Stomach (tissue), 9 donors: ENCODE results near the gene TOP2A. TPM values are rescaled to one million over a fixed set of nuclear protein-coding genes. Genes with fewer than 3 reads are reported as not detected.
"Not testable (repeated sequence)": the region's sequence is repeated elsewhere in the genome, so short reads cannot be mapped to it uniquely, and the experiment has no call there.

Experiments used
- DNase-seq, 2 donors: peaks; one replicate each; pipeline versions ENCODE4 v3.0.0 to v3.0.0-alpha.2; 2013 to 2019
- H3K27ac ChIP-seq, 5 donors: fragments of 200-600 bp in 4 of 5; sonication (generic) in 4 of 5; one replicate each; pipeline ENCODE4 v1.5.1; 2013 to 2019; ENCODE audit warnings: mild to moderate bottlenecking in 1 of 5, moderate library complexity in 1 of 5
- H3K27me3 ChIP-seq, 3 donors: fragments of 200-600 bp; sonication (generic); one replicate each; pipeline ENCODE4 v1.5.1; 2017 to 2019; ENCODE audit warnings: mixed run types in 1 of 3
- H3K36me3 ChIP-seq, 4 donors: fragments of 200-600 bp; sonication (generic); 1 replicate in 3 of 4; 2 replicates in 1 of 4; pipeline ENCODE4 v1.5.1; 2016 to 2019
- H3K4me1 ChIP-seq, 4 donors: fragments of 200-600 bp; sonication (generic); one replicate each; pipeline ENCODE4 v1.5.1; 2016 to 2019
- H3K4me3 ChIP-seq, 4 donors: fragments of 200-600 bp; sonication (generic) in 3 of 4; one replicate each; pipeline ENCODE4 v1.5.1; 2016 to 2019; ENCODE audit warnings: mild to moderate bottlenecking in 1 of 4
- H3K9me3 ChIP-seq, 4 donors: fragments of 200-600 bp; sonication (generic); one replicate each; pipeline ENCODE4 v1.5.1; 2016 to 2019
- EP300 ChIP-seq: sonication (generic); formaldehyde crosslinking; IDR thresholded peaks from one replicate; pipeline ENCODE4 v1.6.1; 2017; ENCODE audit warnings: antibody characterized with exemption
- POLR2A ChIP-seq, 4 donors: fragments of 450-650 bp; IDR thresholded peaks; one replicate each; pipeline ENCODE4 v1.6.1; 2016; ENCODE audit warnings: antibody characterized with exemption in 4 of 4, control low read depth in 2 of 4, mild to moderate bottlenecking in 1 of 4, moderate library complexity in 1 of 4
- POLR2AphosphoS5 ChIP-seq, 3 donors: sonication (generic); formaldehyde crosslinking; IDR thresholded peaks; one replicate each; pipeline ENCODE4 v1.6.1; 2016; ENCODE audit warnings: antibody characterized with exemption in 3 of 3
- whole genome bisulfite sequencing, 5 donors: extraction: QIAGEN DNeasy Blood & Tissue Kit in 3 of 5; methylation state at CpG; one replicate each; pipeline versions ENCODE4 v1.1.5 to v1.1.7; 2013 to 2018; 5-methylcytosine and 5-hydroxymethylcytosine counted together
- intact Hi-C: fragments of 100-400 bp; cut with DNase I; formaldehyde crosslinking; loops from one replicate; pipeline ENCODE4 v1.15.1; 2023; ENCODE audit warnings: low total_unique reads
- polyA plus RNA-seq, 3 donors: library from polyadenylated mRNA; stranded (reverse); fragments of 200-250 nt; gene quantifications; one replicate each; pipeline ENCODE4 v1.2.3, GENCODE V29; 2013
- total RNA-seq, 5 donors: library from RNA; depleted of rRNA; stranded (reverse); fragments of >200 nt; gene quantifications; one replicate each; pipeline versions ENCODE4 v1.1.0 to v1.2.3, GENCODE V29; 2014 to 2016
- TF ChIP-seq, protein P1 (sequence below), 7 experiments: fragments of 450-650 bp in 4 of 7; fragments of 200-600 bp in 3 of 7; sonication (generic) in 3 of 7; IDR thresholded peaks; one replicate each; pipeline ENCODE4 v1.5.1; 2016 to 2019; ENCODE audit warnings: antibody characterized with exemption in 7 of 7, control low read depth in 2 of 7, mild to moderate bottlenecking in 1 of 7
- donor health status: healthy with polysubstance abuse.
- donor health status: Bipolar disorder and iron deficiency.
- donor health status: healthy.

The TOP2A gene
- total and polyA plus RNA-seq, 8 donors: 1.2 to 129 (median 13.2) TPM

DNA sequence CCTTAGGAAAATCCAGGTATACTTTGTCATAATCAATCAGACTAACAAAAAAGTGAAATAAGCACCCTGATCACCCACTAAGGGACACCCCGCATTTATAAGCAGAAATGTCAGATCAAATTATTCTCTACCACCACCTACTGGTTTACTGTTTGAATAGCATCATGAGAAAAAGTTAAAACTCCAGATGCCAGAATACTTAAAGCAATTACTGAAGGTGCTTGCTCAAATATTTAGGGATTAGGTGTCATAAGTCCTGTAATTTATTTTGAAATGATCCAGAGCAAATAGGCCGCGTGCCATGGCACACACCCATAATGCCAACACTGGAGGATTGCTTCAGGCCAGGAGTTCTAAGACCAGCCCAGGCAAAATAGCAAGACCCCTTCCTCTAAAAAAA lies 2.3 kb downstream of the TOP2A start:
- peaks cover 4 to 47% (median 19%) of the 10 kb centered on the region in 4 donors for H3K4me1 ChIP-seq
- H3K27ac ChIP-seq: no peak overlapping the region
- DNase-seq: peak in 1 of 2 donors; percentile 49
- H3K4me3 ChIP-seq: no peak overlapping the region
- intact Hi-C loops: loop anchor here (10.0 kb wide), 1 partner anchor 121 kb away; no protein-coding TSS in a partner anchor
- no peaks in the 10 kb centered on the region for H3K27me3 ChIP-seq
- H3K36me3 ChIP-seq: no peaks in the 10 kb centered on the region
- H3K9me3 ChIP-seq: no peaks in the 10 kb centered on the region
- TF ChIP-seq, protein P1, sequence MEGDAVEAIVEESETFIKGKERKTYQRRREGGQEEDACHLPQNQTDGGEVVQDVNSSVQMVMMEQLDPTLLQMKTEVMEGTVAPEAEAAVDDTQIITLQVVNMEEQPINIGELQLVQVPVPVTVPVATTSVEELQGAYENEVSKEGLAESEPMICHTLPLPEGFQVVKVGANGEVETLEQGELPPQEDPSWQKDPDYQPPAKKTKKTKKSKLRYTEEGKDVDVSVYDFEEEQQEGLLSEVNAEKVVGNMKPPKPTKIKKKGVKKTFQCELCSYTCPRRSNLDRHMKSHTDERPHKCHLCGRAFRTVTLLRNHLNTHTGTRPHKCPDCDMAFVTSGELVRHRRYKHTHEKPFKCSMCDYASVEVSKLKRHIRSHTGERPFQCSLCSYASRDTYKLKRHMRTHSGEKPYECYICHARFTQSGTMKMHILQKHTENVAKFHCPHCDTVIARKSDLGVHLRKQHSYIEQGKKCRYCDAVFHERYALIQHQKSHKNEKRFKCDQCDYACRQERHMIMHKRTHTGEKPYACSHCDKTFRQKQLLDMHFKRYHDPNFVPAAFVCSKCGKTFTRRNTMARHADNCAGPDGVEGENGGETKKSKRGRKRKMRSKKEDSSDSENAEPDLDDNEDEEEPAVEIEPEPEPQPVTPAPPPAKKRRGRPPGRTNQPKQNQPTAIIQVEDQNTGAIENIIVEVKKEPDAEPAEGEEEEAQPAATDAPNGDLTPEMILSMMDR (IDR thresholded peaks at IDR 0.05): peak in 5 of 7 experiments; percentile 33 to 62 (median 55)
- no peak for TF ChIP-seq POLR2A (IDR thresholded peaks at IDR 0.05)
- 9 to 31% (median 21%) methylated on average over 3 of the region's 3 CpGs for WGBS, 5 donors

DNA sequence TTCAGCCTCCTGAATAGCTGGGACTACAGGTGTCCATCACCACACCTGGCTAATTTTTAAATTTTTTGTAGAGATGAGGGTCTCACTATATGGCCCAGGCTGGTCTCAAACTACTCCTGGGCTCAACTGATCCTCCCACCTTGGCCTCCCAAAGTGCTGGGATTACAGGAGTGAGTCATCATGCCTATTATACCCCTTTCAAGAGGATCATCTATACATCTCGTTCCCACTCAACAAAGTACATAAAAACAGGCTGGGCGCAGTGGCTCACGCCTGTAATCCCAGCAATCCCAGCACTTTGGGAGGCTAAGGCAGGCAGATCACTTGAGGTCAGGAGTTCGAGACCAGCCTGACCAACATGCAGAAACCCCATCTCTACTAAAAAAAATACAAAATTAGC lies 3.4 kb downstream of the TOP2A start:
- not testable (repeated sequence) for H3K27ac ChIP-seq, H3K4me3 ChIP-seq, H3K36me3 ChIP-seq, H3K27me3 ChIP-seq, DNase-seq, H3K9me3 ChIP-seq
- 80 to 89% (median 86%) methylated on average over 4 of the region's 4 CpGs for WGBS, 5 donors
- peaks cover 4 to 39% (median 19%) of the 10 kb centered on the region in 4 donors for H3K4me1 ChIP-seq
- intact Hi-C loops: loop anchor here (10.0 kb wide), 1 partner anchor 120 kb away; no protein-coding TSS in a partner anchor

DNA sequence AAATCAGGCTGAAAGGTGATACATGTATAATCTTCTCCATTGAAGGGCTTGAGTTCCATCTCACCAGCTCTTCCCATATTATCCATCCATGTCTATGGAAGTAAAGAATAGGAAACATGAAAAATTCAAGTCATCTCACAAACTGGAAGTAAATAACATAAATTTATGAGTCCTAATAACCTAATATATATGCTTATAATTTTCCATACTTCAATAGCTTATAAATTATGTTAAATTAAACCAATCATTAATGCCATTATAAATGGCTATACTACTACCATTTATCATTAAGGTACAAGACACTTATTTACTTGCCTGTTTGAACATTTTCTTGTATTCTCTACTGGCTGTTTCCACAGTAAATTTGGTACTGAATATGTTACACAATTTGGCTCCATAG lies 4.8 kb downstream of the TOP2A start:
- Histone ChIP-seq H3K4me1 (peaks cover 4 to 27% (median 12%) of the 10 kb centered on the region in 4 donors), H3K9me3 (no peaks in the 10 kb centered on the region), H3K4me3 (no peak overlapping the region), H3K27ac (no peak overlapping the region), H3K36me3 (no peaks in the 10 kb centered on the region), H3K27me3 (no peaks in the 10 kb centered on the region)
- DNase-seq: no peak
- intact Hi-C loops: loop anchor here (10.0 kb wide), 1 partner anchor 118 kb away; no protein-coding TSS in a partner anchor
- TF ChIP-seq EP300 (no peak), POLR2A (IDR thresholded peaks at IDR 0.05) (no peak), POLR2AphosphoS5 (IDR thresholded peaks at IDR 0.05) (no peak)
- TF ChIP-seq, protein P1 (IDR thresholded peaks at IDR 0.05): no peak

DNA sequence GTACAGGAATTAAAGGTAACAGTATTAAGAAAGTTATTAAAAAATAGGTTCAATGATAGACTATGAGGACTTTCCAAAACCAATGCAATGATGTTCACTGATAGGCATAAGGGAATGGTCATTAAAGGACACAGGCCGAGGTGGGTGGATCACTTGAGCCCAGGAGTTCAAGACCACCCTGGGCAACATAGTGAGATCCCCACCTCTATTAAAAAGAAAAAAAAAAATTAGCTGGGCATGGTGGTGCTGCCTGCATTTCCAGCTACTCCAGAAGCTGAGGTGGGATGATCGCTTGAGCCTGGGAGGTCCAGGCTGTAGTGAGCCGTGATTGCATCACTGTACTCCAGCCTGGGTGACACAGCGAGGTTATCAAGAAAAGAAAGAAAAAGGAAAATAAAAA lies 5.9 kb downstream of the TOP2A start:
- H3K27me3 ChIP-seq: no peaks in the 10 kb centered on the region
- TF ChIP-seq, protein P1 (IDR thresholded peaks at IDR 0.05): no peak
- TF ChIP-seq POLR2AphosphoS5 (IDR thresholded peaks at IDR 0.05): no peak
- no peak for TF ChIP-seq POLR2A (IDR thresholded peaks at IDR 0.05)
- peaks cover 0 to 20% (median 4%) of the 10 kb centered on the region in 4 donors for H3K4me1 ChIP-seq
- H3K27ac ChIP-seq: no peak overlapping the region
- H3K4me3 ChIP-seq: no peak overlapping the region
- no peaks in the 10 kb centered on the region for H3K9me3 ChIP-seq
- H3K36me3 ChIP-seq: peaks cover 0 to under 1% (median 0%) of the 10 kb centered on the region in 4 donors
- WGBS, 5 donors: 94 to 97% (median 96%) methylated on average over 4 of the region's 4 CpGs
- DNase-seq: no peak
- intact Hi-C loops: loop anchor here (10.0 kb wide), 1 partner anchor 117 kb away; no protein-coding TSS in a partner anchor

DNA sequence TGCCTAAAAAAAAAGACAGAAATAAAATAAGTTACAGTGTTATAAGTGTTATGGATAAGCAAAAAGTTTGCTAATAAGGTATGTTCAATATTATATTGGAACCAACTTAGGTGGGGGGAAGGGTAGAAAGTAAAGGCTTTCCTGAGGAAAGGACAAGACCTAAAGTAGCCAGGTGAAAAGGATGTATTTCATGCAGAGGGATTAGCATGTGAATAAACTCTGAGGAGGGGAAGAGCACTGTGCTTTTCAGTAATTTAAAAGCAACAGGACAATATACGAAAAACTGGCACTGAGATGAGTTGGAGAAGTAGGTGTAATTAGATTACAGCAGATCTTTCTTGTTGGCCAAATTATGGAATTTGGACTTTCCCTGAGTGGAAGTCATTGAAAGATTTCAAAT lies 7.6 kb downstream of the TOP2A start:
- no peak for DNase-seq
- Histone ChIP-seq H3K9me3 (no peaks in the 10 kb centered on the region), H3K4me1 (peaks cover 0 to 3% (median under 1%) of the 10 kb centered on the region in 4 donors), H3K27me3 (no peaks in the 10 kb centered on the region), H3K4me3 (no peak overlapping the region), H3K36me3 (peaks cover 0 to 5% (median 0%) of the 10 kb centered on the region in 4 donors), H3K27ac (no peak overlapping the region)
- WGBS, 5 donors: 86 to 95% (median 92%) methylated on average over 1 of the region's 1 CpG
- TF ChIP-seq, protein P1 (IDR thresholded peaks at IDR 0.05): no peak
- no peak for TF ChIP-seq POLR2A (IDR thresholded peaks at IDR 0.05)
- TF ChIP-seq EP300: no peak
- TF ChIP-seq POLR2AphosphoS5 (IDR thresholded peaks at IDR 0.05): no peak
- intact Hi-C loops: loop anchor here (10.0 kb wide), 1 partner anchor 115 kb away; no protein-coding TSS in a partner anchor

DNA sequence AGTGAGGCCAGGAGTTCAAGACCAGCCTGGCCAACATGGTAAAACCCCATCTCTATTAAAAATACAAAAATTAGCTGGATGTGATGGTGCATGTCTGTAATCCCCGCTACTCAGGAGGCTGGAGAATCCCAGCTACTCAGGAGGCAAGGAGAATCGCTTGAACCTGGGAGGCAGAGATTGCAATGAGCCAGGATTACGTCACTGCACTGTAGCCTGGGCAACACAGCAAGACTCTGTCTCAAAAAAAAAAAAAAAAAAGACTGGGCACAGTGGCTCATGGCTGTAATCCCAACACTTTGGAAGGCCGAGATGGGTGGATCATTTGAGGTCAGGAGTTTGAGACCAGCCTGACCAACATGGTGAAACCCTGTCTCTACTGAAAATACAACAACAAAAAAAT lies 8.2 kb downstream of the TOP2A start:
- DNase-seq, intact Hi-C loops: not testable (repeated sequence)

More for the DNA sequence above, 8.2 kb downstream of the TOP2A start:
- H3K4me3 ChIP-seq, H3K36me3 ChIP-seq, H3K9me3 ChIP-seq, H3K27me3 ChIP-seq, H3K4me1 ChIP-seq, H3K27ac ChIP-seq: not testable (repeated sequence)
- WGBS, 5 donors: 92 to 98% (median 96%) methylated on average over 4 of the region's 4 CpGs
